Myocyte (in vitro differentiated cells): ENCODE measurements around the gene AGRN. TPM values are rescaled to one million over a fixed set of nuclear protein-coding genes. Genes with fewer than 3 reads are reported as not detected.
"Not testable (repeated sequence)": the region's sequence is repeated elsewhere in the genome, so short reads cannot be mapped to it uniquely, and the experiment has no call there.

Experiments
- DNase-seq: peaks from one replicate; pipeline ENCODE4 v3.0.0-alpha.2; 2012; ENCODE audit warnings: low read depth
- polyA plus RNA-seq: library from polyadenylated mRNA; unstranded; fragments of >200 nt; gene quantifications from one replicate; pipeline ENCODE4 v1.2.1, GENCODE V29; 2012; ENCODE audit warnings: missing spikeins
- total RNA-seq: library from RNA; depleted of rRNA; stranded (reverse); fragments of >200 nt; gene quantifications from 2 replicates; pipeline ENCODE4 v1.2.3, GENCODE V29; 2014

AGRN gene
- total RNA-seq, result 108 and 171 TPM in 2 replicates
- polyA plus RNA-seq, result 125 TPM

DNA sequence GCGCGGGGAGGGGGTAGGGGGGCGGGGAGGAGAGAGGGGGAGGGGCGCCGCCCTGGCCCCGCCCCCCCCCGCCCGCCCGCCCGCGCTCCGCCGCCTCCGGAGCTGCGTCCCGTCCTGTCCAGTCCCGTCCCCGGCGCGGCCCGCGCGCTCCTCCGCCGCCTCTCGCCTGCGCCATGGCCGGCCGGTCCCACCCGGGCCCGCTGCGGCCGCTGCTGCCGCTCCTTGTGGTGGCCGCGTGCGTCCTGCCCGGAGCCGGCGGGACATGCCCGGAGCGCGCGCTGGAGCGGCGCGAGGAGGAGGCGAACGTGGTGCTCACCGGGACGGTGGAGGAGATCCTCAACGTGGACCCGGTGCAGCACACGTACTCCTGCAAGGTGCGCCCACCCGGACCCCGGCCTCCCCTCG, at the start of gene AGRN:
AGRN (plus strand) TSS at position 121 of the 405 bp plus-strand sequence; CDS start at position 174, 53 bp downstream.
- DNase-seq, result peak; percentile 34

DNA sequence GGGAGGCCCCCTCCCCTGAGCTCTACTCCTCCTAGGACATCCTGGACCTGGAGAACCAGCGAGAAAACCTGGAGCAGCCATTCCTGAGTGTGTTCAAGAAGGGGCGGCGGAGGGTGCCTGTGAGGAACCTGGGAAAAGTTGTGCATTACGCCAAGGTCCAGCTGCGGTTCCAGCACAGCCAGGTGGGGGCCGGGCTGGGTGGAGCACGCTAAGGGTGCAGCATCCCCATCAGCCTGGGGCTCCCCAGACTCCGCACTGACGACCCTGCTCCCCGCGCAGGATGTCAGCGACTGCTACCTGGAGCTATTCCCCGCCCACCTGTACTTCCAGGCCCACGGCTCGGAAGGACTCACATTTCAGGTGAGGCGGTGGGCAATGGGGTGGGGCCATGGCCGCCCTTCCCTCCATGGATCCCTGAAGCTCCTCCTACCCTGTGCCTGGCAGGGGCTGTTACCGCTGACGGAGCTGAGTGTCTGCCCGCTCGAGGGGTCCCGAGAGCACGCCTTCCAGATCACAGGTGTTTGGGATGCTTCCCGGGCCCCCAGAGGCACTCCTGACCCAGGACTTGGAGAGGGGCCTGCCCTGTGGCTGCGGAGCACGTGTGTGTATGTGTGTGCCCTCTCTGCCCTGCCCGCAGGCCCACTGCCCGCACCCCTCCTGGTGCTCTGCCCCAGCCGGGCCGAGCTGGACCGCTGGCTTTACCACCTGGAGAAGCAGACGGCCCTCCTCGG, 49.5 kb upstream of the AGRN start:
- no peak for DNase-seq

- no peak for DNase-seq
Observed at GRCh38 chr1:970973-971730, 48.8 kb upstream of the AGRN start.

GRCh38 chr1:971751-972506, 48.0 kb upstream of the AGRN start:
- no peak for DNase-seq

DNA sequence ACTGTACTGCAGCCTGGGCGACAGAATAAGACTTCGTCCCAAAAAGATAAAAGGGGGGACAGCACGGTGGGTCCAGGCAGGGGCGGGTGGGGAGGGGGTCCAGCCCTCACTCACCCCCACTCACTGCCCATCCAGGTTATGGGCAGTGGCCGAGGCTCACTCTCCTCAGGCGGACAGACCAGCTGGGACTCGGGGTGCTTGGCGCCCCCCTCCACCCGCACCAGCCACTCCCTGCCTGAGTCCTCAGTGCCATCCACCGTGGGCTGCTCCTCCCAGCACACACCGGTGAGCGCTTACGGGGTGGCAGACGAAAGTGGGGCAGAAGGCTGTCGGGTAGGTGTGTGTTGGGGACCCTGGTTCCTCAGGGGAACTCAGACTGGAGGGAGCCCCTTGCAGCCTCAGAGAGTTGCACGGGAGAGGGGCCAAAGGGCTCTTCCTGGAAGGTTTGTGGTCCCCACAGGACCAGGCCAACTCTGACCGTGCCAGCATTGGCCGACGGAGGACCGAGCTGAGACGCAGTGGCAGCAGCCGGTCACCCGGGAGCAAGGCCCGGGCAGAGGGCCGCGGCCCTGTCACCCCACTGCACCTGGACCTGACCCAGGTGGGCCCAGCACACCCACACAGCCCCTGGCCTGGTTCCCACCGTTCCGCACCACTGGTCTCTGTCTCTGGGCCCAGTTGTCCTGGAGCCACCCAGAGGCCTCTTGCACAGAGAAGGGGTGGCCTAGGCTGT, 47.0 kb upstream of the AGRN start:
- no peak for DNase-seq

DNA sequence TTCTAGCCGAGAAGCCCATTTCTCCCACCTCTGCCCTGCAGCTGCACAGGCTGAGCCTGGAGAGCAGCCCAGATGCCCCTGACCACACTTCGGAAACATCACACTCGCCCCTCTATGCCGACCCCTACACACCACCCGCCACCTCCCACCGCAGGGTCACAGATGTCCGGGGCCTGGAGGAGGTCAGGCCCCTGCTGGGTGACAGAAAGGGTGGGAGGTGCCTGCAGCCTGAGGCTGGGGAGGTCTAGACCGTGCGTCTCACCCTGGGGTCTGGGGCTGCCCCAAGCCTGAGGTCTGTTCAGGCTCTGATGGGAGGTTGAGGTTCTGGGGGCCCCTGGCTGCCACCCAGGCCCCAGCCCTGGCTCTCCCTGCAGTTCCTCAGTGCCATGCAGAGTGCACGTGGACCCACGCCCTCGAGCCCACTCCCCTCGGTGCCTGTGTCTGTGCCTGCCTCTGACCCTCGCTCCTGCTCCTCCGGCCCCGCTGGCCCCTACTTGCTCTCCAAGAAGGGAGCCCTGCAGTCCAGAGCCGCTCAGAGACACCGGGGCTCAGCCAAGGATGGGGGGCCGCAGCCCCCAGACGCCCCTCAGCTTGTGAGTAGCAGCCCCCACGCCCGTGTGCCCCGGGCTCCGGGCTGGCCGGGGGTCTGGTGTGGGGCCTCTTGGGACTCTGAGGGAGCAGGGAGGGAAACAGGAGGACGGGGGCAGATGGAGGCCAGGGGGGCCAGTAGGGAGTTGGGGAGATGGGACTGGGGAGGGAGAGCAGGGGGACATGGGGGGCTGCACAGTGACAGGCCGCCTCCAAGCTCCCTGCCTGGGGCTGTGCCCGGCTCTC, 46.2 kb upstream of the AGRN start:
- no peak for DNase-seq

GRCh38 chr1:974293-974640, 45.7 kb upstream of the AGRN start:
- DNase-seq, result no peak

- DNase-seq, result no peak
Observed at GRCh38 chr1:974687-975328, 45.1 kb upstream of the AGRN start.

DNA sequence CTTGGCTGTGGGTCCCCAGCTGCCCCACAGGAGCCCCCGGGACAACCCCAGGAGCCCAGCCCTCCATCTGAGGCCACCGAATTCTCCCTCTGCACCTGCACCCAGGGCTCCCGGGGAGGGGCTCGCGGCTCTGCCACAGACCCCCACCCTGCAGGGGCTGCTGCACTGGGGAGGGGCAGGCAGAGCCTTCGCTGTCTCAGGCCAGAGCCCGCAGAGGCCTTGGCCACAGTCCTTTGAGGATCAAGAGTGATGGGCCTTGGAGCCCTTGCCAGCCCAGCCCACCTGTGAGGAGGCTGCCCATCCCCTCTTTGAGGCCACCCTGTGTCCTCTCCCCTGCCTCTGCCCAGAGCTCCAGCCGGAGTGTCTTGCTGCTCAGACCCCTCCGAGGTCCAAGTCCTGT, 44.6 kb upstream of the AGRN start:
- DNase-seq, result no peak

DNA sequence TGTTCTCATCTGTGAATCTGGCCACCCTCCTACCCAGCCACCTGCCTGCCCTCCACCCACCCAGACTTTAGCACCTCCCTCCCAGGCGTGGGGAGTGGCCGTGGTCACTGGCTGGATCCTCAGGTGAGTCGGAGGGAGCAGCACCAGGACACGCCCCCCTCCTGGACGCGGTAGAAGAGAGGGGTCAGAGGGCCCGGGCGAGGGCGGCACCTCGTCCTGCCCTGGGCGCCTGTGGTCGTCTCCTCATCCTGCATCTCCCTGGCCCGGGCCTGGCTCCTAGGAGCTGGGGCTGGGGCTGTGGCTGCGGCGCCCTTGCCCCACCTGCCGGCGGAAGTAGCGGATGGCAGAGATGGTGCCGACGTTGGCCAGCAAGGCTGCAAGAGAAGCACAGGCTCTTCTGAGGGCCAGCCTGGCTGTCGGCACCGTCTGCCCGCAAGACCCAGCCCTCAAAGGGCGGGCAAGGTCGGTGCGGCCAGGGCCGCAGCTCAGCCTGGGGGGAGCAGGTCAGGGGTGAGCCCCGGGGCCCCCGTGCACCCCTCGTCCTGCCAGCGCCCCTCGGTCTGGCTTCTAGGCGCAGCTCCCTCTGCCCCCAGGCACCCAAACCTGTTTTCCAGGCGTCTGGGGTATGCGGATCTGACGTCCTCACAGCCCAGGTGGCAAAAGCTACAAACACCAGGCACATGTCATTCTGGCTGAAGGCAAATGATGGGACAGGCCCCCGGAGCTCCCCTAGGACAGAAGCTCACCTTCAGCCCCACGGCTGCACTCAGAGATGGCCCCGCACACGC, 43.8 kb upstream of the AGRN start:
- peak; percentile 41 for DNase-seq

- not testable (repeated sequence) for DNase-seq
Observed at GRCh38 chr1:976791-977190, 43.1 kb upstream of the AGRN start.

- DNase-seq, result no peak
Observed at GRCh38 chr1:978069-978834, 41.7 kb upstream of the AGRN start.

- no peak for DNase-seq
Observed at GRCh38 chr1:978835-979743, 40.8 kb upstream of the AGRN start.

DNA sequence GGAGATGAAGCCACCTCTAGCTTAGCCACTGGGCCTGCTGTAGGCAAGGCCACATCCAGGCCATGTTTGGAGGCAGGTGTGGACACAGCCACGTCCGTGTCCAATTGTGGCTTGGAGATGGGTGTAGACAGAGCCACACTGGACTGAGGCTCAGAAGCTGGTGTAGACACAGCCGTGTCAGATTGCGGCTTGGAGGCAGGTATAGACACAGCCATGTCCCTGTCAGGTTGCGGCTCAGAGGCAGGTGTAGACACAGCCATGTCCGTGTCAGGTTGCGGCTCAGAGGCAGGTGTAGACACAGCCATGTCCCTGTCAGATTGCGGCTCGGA, 40.2 kb upstream of the AGRN start:
- DNase-seq, result no peak

DNA sequence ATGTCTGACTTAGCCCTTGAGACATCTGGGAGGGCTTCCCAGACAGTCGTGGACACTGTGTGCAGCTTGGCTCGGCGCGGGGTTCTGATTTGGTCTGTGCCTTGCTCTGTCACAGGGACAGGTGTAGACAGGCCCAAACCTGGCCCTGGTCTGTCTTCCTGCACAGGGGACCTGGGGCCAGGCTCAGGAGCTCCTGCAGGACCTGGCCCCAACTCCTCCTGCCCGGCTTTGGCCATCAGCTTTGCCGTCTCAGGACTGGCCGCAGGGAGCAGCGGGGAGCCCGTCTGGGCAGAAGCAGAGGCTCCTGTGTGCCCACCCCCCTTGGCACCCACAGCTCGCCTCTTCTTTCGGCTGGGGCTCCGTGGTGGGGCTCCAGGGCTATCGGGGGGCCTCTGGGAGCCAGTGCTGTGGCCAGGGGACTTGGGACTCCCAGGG, 39.8 kb upstream of the AGRN start:
- DNase-seq, result no peak

- no peak for DNase-seq
Observed at GRCh38 chr1:980602-981395, 39.1 kb upstream of the AGRN start.
